ENCODE measurements around the gene ATP5F1C.

GRCh38 chr10:7817576-7817975 lies 29.6 kb downstream of the ATP5F1C start:
- TF ChIP-seq CTCF (IDR thresholded peaks at IDR 0.05) (no peak), POLR2A (IDR thresholded peaks at IDR 0.05) (no peak)

Data from body of pancreas (tissue), 4 donors.